Upper lobe of left lung (tissue), 6 donors: ENCODE data around the gene ANAPC16. TPM values are rescaled to one million over a fixed set of nuclear protein-coding genes. Genes with fewer than 3 reads are reported as not detected.
"Not testable (repeated sequence)": the region's sequence is repeated elsewhere in the genome, so short reads cannot be mapped to it uniquely, and the experiment has no call there.

Experiments
- ATAC-seq, 2 donors: fragments of 200-7000 bp; cut with Tn5 transposase; one replicate each; pipeline ENCODE4 v1.9.1; 2022; ENCODE audit warnings: mild to moderate bottlenecking in 2 of 2, moderate library complexity in 2 of 2; ENCODE audit not compliant: low FRiP score in 2 of 2
- DNase-seq, 2 donors: peaks; one replicate each; pipeline ENCODE4 v3.0.0-alpha.2; 2019 to 2020
- H3K27ac ChIP-seq, 4 donors: fragments of 200-600 bp; sonication (generic); one replicate each; pipeline ENCODE4 v1.5.1; 2016 to 2019
- H3K27me3 ChIP-seq, 4 donors: fragments of 200-600 bp; sonication (generic); one replicate each; pipeline ENCODE4 v1.5.1; 2017 to 2019
- H3K36me3 ChIP-seq, 4 donors: fragments of 200-600 bp; sonication (generic); one replicate each; pipeline ENCODE4 v1.5.1; 2016 to 2019
- H3K4me1 ChIP-seq, 4 donors: fragments of 200-600 bp; sonication (generic); one replicate each; pipeline ENCODE4 v1.5.1; 2018 to 2019
- H3K4me3 ChIP-seq, 4 donors: fragments of 200-600 bp; sonication (generic); one replicate each; pipeline ENCODE4 v1.5.1; 2017 to 2019; ENCODE audit warnings: mild to moderate bottlenecking in 2 of 4, moderate library complexity in 1 of 4
- H3K9me3 ChIP-seq, 4 donors: fragments of 200-600 bp; sonication (generic); one replicate each; pipeline ENCODE4 v1.5.1; 2018 to 2019
- CTCF ChIP-seq, 6 experiments: fragments of 450-650 bp in 4 of 6; fragments of 200-600 bp in 2 of 6; sonication (generic) in 2 of 6; IDR thresholded peaks; one replicate each; pipeline ENCODE4 v1.5.1; 2016 to 2019; ENCODE audit warnings: antibody characterized with exemption in 6 of 6
- EP300 ChIP-seq, 4 donors: sonication (generic); formaldehyde crosslinking; IDR thresholded peaks; one replicate each; pipeline ENCODE4 v1.5.1; 2017; ENCODE audit warnings: antibody characterized with exemption in 4 of 4, control low read depth in 2 of 4
- POLR2A ChIP-seq, 4 donors: fragments of 450-650 bp; IDR thresholded peaks; one replicate each; pipeline ENCODE4 v1.5.1; 2016 to 2017; ENCODE audit warnings: antibody characterized with exemption in 4 of 4, mild to moderate bottlenecking in 2 of 4
- POLR2AphosphoS5 ChIP-seq, 2 donors: sonication (generic); formaldehyde crosslinking; IDR thresholded peaks; one replicate each; pipeline ENCODE4 v1.5.1; 2017; ENCODE audit warnings: antibody characterized with exemption in 2 of 2
- WGBS, 2 donors: methylation state at CpG; one replicate each; pipeline ENCODE4 v1.1.5; 2017 to 2018; 5-methylcytosine and 5-hydroxymethylcytosine counted together
- total RNA-seq, 6 donors: library from RNA; depleted of rRNA in 4 of 6; stranded (reverse); fragments of >200 nt in 4 of 6; gene quantifications; one replicate each; pipeline versions ENCODE4 v1.1.0 to v1.2.1, GENCODE V29; 2016 to 2021
- donor health status: DM: no; HTN: no; CAD: no; lungs with moderate emphysema.
- donor health status: DM: no; HTN: yes; CAD: no; lungs with severe emphysema.

ANAPC16 gene
- total RNA-seq, 6 donors from 2014 or later: 34.6 to 110 (median 92.6) TPM

GRCh38 chr10:72265990-72266865 is 50.4 kb downstream of the ANAPC16 start:
- TF ChIP-seq CTCF (IDR thresholded peaks at IDR 0.05) (no peak), POLR2AphosphoS5 (IDR thresholded peaks at IDR 0.05) (no peak), EP300 (IDR thresholded peaks at IDR 0.05) (no peak), POLR2A (IDR thresholded peaks at IDR 0.05) (no peak)
- no peaks in the 10 kb centered on the region for H3K9me3 ChIP-seq
- H3K27ac ChIP-seq: no peak overlapping the region
- H3K27me3 ChIP-seq: no peaks in the 10 kb centered on the region
- H3K4me1 ChIP-seq: peaks cover 17 to 26% (median 21%) of the 10 kb centered on the region in 4 donors
- H3K36me3 ChIP-seq: no peaks in the 10 kb centered on the region
- H3K4me3 ChIP-seq: no peak overlapping the region
- 89 to 90% methylated on average over 11 of the region's 11 CpGs for WGBS, 2 donors
- no peak for ATAC-seq
- no peak for DNase-seq

GRCh38 chr10:72267381-72267780 is 51.6 kb downstream of the ANAPC16 start:
- no peak overlapping the region for H3K27ac ChIP-seq
- H3K4me1 ChIP-seq: peaks cover 10 to 23% (median 18%) of the 10 kb centered on the region in 4 donors
- TF ChIP-seq CTCF (IDR thresholded peaks at IDR 0.05) (no peak), POLR2AphosphoS5 (IDR thresholded peaks at IDR 0.05) (no peak), POLR2A (IDR thresholded peaks at IDR 0.05) (no peak), EP300 (IDR thresholded peaks at IDR 0.05) (no peak)
- no peak overlapping the region for H3K4me3 ChIP-seq
- DNase-seq: no peak
- 83 to 92% methylated on average over 6 of the region's 6 CpGs for WGBS, 2 donors
- H3K36me3 ChIP-seq: no peaks in the 10 kb centered on the region
- no peaks in the 10 kb centered on the region for H3K9me3 ChIP-seq
- no peaks in the 10 kb centered on the region for H3K27me3 ChIP-seq
- ATAC-seq: no peak

GRCh38 chr10:72267819-72268399 is 52.1 kb downstream of the ANAPC16 start:
- DNase-seq: peak in 1 of 2 donors; percentile 36
- H3K4me3 ChIP-seq: no peak overlapping the region
- H3K27ac ChIP-seq: no peak overlapping the region
- H3K4me1 ChIP-seq: peaks cover 15 to 28% (median 22%) of the 10 kb centered on the region in 4 donors
- H3K36me3 ChIP-seq: no peaks in the 10 kb centered on the region
- ATAC-seq: no peak
- H3K27me3 ChIP-seq: no peaks in the 10 kb centered on the region
- WGBS, 2 donors: 90 to 95% methylated on average over 14 to 15 of the region's 15 CpGs
- no peaks in the 10 kb centered on the region for H3K9me3 ChIP-seq
- TF ChIP-seq EP300 (IDR thresholded peaks at IDR 0.05) (no peak), CTCF (IDR thresholded peaks at IDR 0.05) (no peak), POLR2AphosphoS5 (IDR thresholded peaks at IDR 0.05) (no peak), POLR2A (IDR thresholded peaks at IDR 0.05) (no peak)

- not testable (repeated sequence) for DNase-seq, H3K27ac ChIP-seq, H3K27me3 ChIP-seq, H3K4me3 ChIP-seq, H3K9me3 ChIP-seq, H3K36me3 ChIP-seq, ATAC-seq
- peaks cover 13 to 22% (median 16%) of the 10 kb centered on the region in 4 donors for H3K4me1 ChIP-seq
- 97 to 99% methylated on average over 5 of the region's 5 CpGs for WGBS, 2 donors
Measured at GRCh38 chr10:72268475-72269200, 52.8 kb downstream of the ANAPC16 start.
